IPS-15b (cell line): ENCODE data around the gene RPL12.

ENCODE experiments used
- H3K27me3 ChIP-seq: one replicate; pipeline ENCODE4 v1.6.1; 2013; ENCODE audit warnings: low read length; ENCODE audit not compliant: control insufficient read depth, insufficient read depth
- H3K36me3 ChIP-seq: one replicate; pipeline ENCODE4 v1.6.1; 2013; ENCODE audit warnings: low read length; ENCODE audit not compliant: control insufficient read depth, insufficient read depth
- H3K4me1 ChIP-seq: one replicate; pipeline ENCODE4 v1.6.1; 2013; ENCODE audit warnings: mild to moderate bottlenecking, low read length; ENCODE audit not compliant: control insufficient read depth, insufficient read depth
- H3K4me3 ChIP-seq: one replicate; pipeline ENCODE4 v1.5.1; 2013; ENCODE audit warnings: low read depth, low read length
- H3K9ac ChIP-seq: one replicate; pipeline ENCODE4 v1.6.1; 2013; ENCODE audit warnings: low read depth, mild to moderate bottlenecking, low read length
- H3K9me3 ChIP-seq: one replicate; pipeline ENCODE4 v1.6.1; 2013; ENCODE audit warnings: mild to moderate bottlenecking, low read length; ENCODE audit not compliant: control insufficient read depth, insufficient read depth

RPL12 gene

GRCh38 chr9:127424676-127424999, 26.6 kb downstream of the RPL12 start:
- Histone ChIP-seq H3K4me3 (peak overlapping the region; percentile 98), H3K4me1 (no peaks in the 10 kb centered on the region), H3K27me3 (no peaks in the 10 kb centered on the region), H3K9me3 (no peaks in the 10 kb centered on the region), H3K9ac (peak overlapping the region; percentile 98), H3K36me3 (peaks cover 9% of the 10 kb centered on the region)

- no peaks in the 10 kb centered on the region for H3K27me3 ChIP-seq
- peak within 1 kb of the TSS; percentile 98 for H3K9ac ChIP-seq
- peaks cover 9% of the 10 kb centered on the region for H3K36me3 ChIP-seq
- H3K4me3 ChIP-seq, result peak within 1 kb of the TSS; percentile 98
- H3K4me1 ChIP-seq, result peaks cover 2% of the 10 kb centered on the region
- no peaks in the 10 kb centered on the region for H3K9me3 ChIP-seq
Observed at GRCh38 chr9:127423934-127424675, 27.1 kb downstream of the RPL12 start, which contains the start of gene ZNF79. Gene ZNF79, plus strand, starts transcription at chr9:127424382. Its CDS starts 406 bp downstream, at chr9:127424788.

- Histone ChIP-seq H3K4me3 (peak overlapping the region; percentile 98), H3K9me3 (no peaks in the 10 kb centered on the region), H3K27me3 (no peaks in the 10 kb centered on the region), H3K4me1 (peaks cover 4% of the 10 kb centered on the region), H3K9ac (peak overlapping the region; percentile 98), H3K36me3 (peaks cover 6% of the 10 kb centered on the region)
Observed at GRCh38 chr9:127423476-127423933, 27.7 kb downstream of the RPL12 start.

DNA sequence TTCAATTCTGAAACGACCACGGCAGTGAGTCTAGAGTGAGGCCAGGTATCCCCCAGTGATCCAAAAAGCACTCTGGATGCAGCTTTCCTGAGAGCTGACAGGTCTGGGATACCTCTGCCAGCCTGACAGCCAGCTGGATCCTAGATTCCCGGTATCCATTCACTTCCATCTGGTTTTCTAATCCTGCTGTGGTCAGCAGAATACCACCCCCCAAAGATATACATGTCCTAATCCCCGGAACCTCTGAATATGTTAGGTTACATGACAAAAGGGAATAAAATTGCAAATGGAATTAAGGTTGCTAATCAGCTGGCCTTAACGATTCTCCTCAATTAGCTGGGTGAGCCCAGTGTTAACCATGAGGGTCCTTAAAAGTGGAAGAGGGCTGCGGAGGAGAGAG, 28.4 kb downstream of the RPL12 start:
- no peaks in the 10 kb centered on the region for H3K27me3 ChIP-seq
- H3K4me1 ChIP-seq, result peaks cover 4% of the 10 kb centered on the region
- H3K36me3 ChIP-seq, result peaks cover 3% of the 10 kb centered on the region
- no peaks in the 10 kb centered on the region for H3K9me3 ChIP-seq
- peak overlapping the region; percentile 98 for H3K4me3 ChIP-seq
- H3K9ac ChIP-seq, result no peak overlapping the region

DNA sequence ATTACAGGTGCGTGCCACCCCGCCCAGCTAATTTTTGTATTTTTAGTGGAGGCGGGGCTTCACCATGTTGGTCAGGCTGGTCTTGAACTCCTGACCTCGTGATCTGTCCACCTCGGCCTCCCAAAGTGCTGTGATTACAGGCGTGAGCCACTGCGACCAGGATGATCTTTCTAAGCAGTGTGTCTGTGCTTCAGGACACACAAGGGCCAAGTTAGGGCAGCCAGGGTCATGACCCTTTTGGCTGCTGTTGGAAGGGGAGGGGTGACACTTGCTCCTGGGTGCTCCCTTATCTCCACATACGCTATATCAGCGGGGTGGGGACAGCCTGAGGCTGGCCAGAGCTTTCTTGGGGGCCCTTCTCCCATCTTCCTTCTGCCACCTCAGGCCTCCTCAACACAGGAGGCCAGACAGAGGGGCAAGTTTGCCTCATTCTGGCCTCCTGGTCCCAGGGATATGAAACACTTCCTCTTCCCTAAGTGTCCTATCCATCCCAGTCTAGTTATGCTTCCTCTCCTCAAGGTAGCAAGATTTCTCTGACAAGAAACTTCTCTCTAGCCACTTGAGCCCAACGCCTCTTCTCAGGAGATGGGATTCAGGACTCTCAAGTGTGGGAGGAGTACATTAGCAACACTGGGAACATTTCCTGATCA, 28.9 kb downstream of the RPL12 start:
- H3K9me3 ChIP-seq, result no peaks in the 10 kb centered on the region
- H3K4me1 ChIP-seq, result peaks cover 4% of the 10 kb centered on the region
- H3K36me3 ChIP-seq, result peaks cover 3% of the 10 kb centered on the region
- H3K9ac ChIP-seq, result no peak overlapping the region
- no peaks in the 10 kb centered on the region for H3K27me3 ChIP-seq
- H3K4me3 ChIP-seq, result no peak overlapping the region

DNA sequence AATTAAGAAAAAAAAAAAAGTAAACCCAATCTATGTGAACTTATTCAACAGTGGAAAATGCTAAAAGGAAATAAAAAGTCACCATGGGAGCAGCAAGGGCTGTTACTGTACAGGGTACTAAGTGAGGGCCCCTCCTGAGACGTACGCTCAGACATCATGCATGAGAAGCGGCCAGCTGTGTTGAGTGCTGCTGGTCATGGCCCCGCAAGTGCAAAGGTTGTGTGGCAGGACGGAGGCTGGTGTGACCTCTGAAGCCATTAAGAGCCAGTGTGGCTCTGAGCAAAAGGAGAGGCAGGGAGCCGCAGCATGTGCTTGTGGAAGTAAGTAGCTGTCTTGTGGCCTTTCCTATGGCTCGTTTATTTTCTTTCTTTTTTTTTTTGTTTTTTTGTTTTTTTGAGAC, 30.1 kb downstream of the RPL12 start:
- Histone ChIP-seq H3K9ac (no peak overlapping the region), H3K27me3 (no peaks in the 10 kb centered on the region), H3K9me3 (no peaks in the 10 kb centered on the region), H3K36me3 (peaks cover 3% of the 10 kb centered on the region), H3K4me3 (no peak overlapping the region), H3K4me1 (peaks cover 4% of the 10 kb centered on the region)

- H3K4me1 ChIP-seq, result peaks cover 4% of the 10 kb centered on the region
- no peak overlapping the region for H3K9ac ChIP-seq
- H3K27me3 ChIP-seq, result no peaks in the 10 kb centered on the region
- H3K36me3 ChIP-seq, result peaks cover 3% of the 10 kb centered on the region
- no peaks in the 10 kb centered on the region for H3K9me3 ChIP-seq
- H3K4me3 ChIP-seq, result no peak overlapping the region
Observed at GRCh38 chr9:127419348-127419747, 31.9 kb downstream of the RPL12 start.

- no peaks in the 10 kb centered on the region for H3K9me3 ChIP-seq
- peaks cover 3% of the 10 kb centered on the region for H3K36me3 ChIP-seq
- H3K27me3 ChIP-seq, result no peaks in the 10 kb centered on the region
- peaks cover 4% of the 10 kb centered on the region for H3K4me1 ChIP-seq
- no peak overlapping the region for H3K9ac ChIP-seq
- H3K4me3 ChIP-seq, result no peak overlapping the region
Observed at GRCh38 chr9:127418037-127418471, 33.2 kb downstream of the RPL12 start.

DNA sequence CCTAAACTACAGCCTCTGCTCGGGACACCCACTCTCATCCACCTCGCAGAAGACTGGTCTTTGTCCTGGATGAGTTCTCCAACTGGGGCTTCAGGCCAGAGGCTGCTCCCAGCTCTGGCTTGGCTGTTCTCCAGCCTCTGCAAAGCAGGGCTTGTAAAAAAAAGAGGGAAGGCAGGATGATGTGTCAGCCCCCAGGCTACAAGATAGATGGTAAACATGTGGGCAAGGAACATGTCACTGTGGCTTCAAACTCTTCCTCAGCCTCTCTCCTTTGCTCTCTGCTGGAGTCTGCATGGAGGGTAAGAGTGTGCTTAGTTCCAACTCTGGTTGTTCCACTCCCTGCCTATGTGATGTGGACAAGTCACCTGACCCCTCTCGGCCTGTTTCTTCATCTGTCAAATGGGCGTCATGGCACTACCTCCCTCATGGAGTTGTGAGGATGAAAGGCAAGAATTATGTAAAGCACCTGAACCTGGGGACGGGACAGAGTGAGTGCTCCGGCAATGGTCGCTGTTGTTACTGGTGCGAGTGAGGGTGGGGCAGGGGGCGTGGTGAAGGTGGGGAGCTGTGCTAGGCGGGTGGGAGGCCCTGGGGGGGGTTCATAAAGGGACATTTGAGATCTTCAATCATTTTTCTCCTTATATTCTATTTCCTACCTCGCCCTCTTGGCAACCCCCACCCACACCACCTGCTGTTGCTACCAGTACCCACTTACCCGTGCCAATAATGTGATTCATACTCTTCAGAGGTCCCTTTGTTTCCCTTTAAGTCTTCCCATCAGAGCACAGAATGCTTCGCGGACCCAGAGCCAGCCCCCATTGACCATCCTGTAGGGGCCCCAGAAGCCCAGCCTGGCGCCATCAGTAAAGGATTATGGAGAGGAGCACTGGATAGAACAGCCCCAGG, 33.8 kb downstream of the RPL12 start:
- Histone ChIP-seq H3K27me3 (no peaks in the 10 kb centered on the region), H3K36me3 (peaks cover 3% of the 10 kb centered on the region), H3K9ac (no peak overlapping the region), H3K9me3 (no peaks in the 10 kb centered on the region), H3K4me3 (no peak overlapping the region), H3K4me1 (peaks cover 4% of the 10 kb centered on the region)

GRCh38 chr9:127415657-127416056, 35.5 kb downstream of the RPL12 start:
- no peaks in the 10 kb centered on the region for H3K9me3 ChIP-seq
- H3K4me1 ChIP-seq, result peaks cover 4% of the 10 kb centered on the region
- no peaks in the 10 kb centered on the region for H3K36me3 ChIP-seq

GRCh38 chr9:127415141-127415540, 36.1 kb downstream of the RPL12 start:
- H3K4me3 ChIP-seq, result no peak overlapping the region
- H3K36me3 ChIP-seq, result no peaks in the 10 kb centered on the region
- H3K9me3 ChIP-seq, result no peaks in the 10 kb centered on the region
- peaks cover 4% of the 10 kb centered on the region for H3K4me1 ChIP-seq
- H3K9ac ChIP-seq, result no peak overlapping the region
- no peaks in the 10 kb centered on the region for H3K27me3 ChIP-seq

More at GRCh38 chr9:127415657-127416056, 35.5 kb downstream of the RPL12 start:
- no peak overlapping the region for H3K4me3 ChIP-seq
- H3K9ac ChIP-seq, result no peak overlapping the region
- H3K27me3 ChIP-seq, result no peaks in the 10 kb centered on the region
